Measurements from ENCODE around the gene CDH4. TPM values are rescaled to one million over a fixed set of nuclear protein-coding genes. Genes with fewer than 3 reads are reported as not detected.

CDH4 gene
- total RNA-seq, 1 experiment from 2014 or later, result 5.3 TPM

- TF ChIP-seq RELA (CRISPR knock-in tag; IDR thresholded peaks at IDR 0.05; ENCODE audit: borderline replicate concordance), result no peak
- TF ChIP-seq ZNF232 (CRISPR knock-in tag; IDR thresholded peaks at IDR 0.05), result no peak
- TF ChIP-seq ZMAT4 (CRISPR knock-in tag; IDR thresholded peaks at IDR 0.05), result no peak
- no peak for TF ChIP-seq ZNF512 (CRISPR knock-in tag; IDR thresholded peaks at IDR 0.05; ENCODE audit: borderline replicate concordance)
- TF ChIP-seq JUN (CRISPR knock-in tag; IDR thresholded peaks at IDR 0.05), result no peak
- no peak for TF ChIP-seq NFATC4 (CRISPR knock-in tag; IDR thresholded peaks at IDR 0.05)
- no peak for TF ChIP-seq ATF1 (CRISPR knock-in tag; IDR thresholded peaks at IDR 0.05)
- TF ChIP-seq SMAD4 (CRISPR knock-in tag; IDR thresholded peaks at IDR 0.05), result no peak
Observed at GRCh38 chr20:61487997-61488371, 235.9 kb downstream of the CDH4 start (continued).

- ChIA-PET POLR2A (no interaction called here), CTCF (no interaction called here)
- peaks cover 19% of the 10 kb centered on the region for H3K27me3 Mint-ChIP-seq (ENCODE audit: low read depth)
- no peaks in the 10 kb centered on the region for H3K36me3 Mint-ChIP-seq
- no peaks in the 10 kb centered on the region for H3K9me3 Mint-ChIP-seq
- DNase-seq (ENCODE audit: low spot score) (no peak), ATAC-seq (no peak)
- no peak overlapping the region for H3K27ac Mint-ChIP-seq
- TF ChIP-seq NR2C2 (CRISPR knock-in tag; IDR thresholded peaks at IDR 0.05), result no peak
- no peak for TF ChIP-seq ZMAT4 (CRISPR knock-in tag; IDR thresholded peaks at IDR 0.05)
- no peak for TF ChIP-seq SP1 (CRISPR knock-in tag; conservative IDR thresholded peaks at IDR 0.05)
- TF ChIP-seq, protein P1, sequence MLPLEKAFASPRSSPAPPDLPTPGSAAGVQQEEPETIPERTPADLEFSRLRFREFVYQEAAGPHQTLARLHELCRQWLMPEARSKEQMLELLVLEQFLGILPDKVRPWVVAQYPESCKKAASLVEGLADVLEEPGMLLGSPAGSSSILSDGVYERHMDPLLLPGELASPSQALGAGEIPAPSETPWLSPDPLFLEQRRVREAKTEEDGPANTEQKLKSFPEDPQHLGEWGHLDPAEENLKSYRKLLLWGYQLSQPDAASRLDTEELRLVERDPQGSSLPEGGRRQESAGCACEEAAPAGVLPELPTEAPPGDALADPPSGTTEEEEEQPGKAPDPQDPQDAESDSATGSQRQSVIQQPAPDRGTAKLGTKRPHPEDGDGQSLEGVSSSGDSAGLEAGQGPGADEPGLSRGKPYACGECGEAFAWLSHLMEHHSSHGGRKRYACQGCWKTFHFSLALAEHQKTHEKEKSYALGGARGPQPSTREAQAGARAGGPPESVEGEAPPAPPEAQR (CRISPR knock-in tag; IDR thresholded peaks at IDR 0.05), result no peak
- no peak for TF ChIP-seq TCF7 (CRISPR knock-in tag; IDR thresholded peaks at IDR 0.05; ENCODE audit: low read depth)
- TF ChIP-seq ZNF138 (CRISPR knock-in tag; conservative IDR thresholded peaks at IDR 0.05), result no peak
- no peak for TF ChIP-seq ESRRA (CRISPR knock-in tag; IDR thresholded peaks at IDR 0.05; ENCODE audit: borderline replicate concordance)
- no peak for TF ChIP-seq PRRX2 (CRISPR knock-in tag; IDR thresholded peaks at IDR 0.05)
- no peak for TF ChIP-seq RORB (CRISPR knock-in tag; IDR thresholded peaks at IDR 0.05)
- TF ChIP-seq ERG (CRISPR knock-in tag; IDR thresholded peaks at IDR 0.05), result no peak
- no peak for TF ChIP-seq MAX (CRISPR knock-in tag; IDR thresholded peaks at IDR 0.05)
- no peak for TF ChIP-seq ELF4 (CRISPR knock-in tag; IDR thresholded peaks at IDR 0.05; ENCODE audit: low read depth)
- no peak for TF ChIP-seq ZNF219 (CRISPR knock-in tag; IDR thresholded peaks at IDR 0.05; ENCODE audit: borderline replicate concordance)
- TF ChIP-seq SOX15 (CRISPR knock-in tag; IDR thresholded peaks at IDR 0.05), result no peak
- no peak for TF ChIP-seq FOXJ3 (CRISPR knock-in tag; IDR thresholded peaks at IDR 0.05; ENCODE audit: borderline replicate concordance)
- no peak overlapping the region for H3K4me3 Mint-ChIP-seq
- H3K4me1 Mint-ChIP-seq, result peaks cover 34% of the 10 kb centered on the region
Observed at GRCh38 chr20:61490721-61491120, 238.7 kb downstream of the CDH4 start.
